Epithelial cell of esophagus (primary cell): Measurements from ENCODE around the gene DUSP19.
"Not testable (repeated sequence)": the region's sequence is repeated elsewhere in the genome, so short reads cannot be mapped to it uniquely, and the experiment has no call there.

ENCODE experiments used
- DNase-seq: peaks from one replicate; pipeline ENCODE4 v3.0.0; 2010; ENCODE audit warnings: low read depth
- H3K4me3 ChIP-seq: 2 replicates; pipeline ENCODE4 v1.5.1; 2011; ENCODE audit warnings: mild to moderate bottlenecking, low read length, control low read depth
- TF ChIP-seq, protein P1 (sequence below): IDR thresholded peaks from 2 replicates; pipeline ENCODE4 v1.5.1; 2011; ENCODE audit warnings: low read depth, mild to moderate bottlenecking, low read length, control low read depth, inconsistent platforms; ENCODE audit not compliant: insufficient read depth; ENCODE audit errors: missing control alignments

The DUSP19 gene

DNA sequence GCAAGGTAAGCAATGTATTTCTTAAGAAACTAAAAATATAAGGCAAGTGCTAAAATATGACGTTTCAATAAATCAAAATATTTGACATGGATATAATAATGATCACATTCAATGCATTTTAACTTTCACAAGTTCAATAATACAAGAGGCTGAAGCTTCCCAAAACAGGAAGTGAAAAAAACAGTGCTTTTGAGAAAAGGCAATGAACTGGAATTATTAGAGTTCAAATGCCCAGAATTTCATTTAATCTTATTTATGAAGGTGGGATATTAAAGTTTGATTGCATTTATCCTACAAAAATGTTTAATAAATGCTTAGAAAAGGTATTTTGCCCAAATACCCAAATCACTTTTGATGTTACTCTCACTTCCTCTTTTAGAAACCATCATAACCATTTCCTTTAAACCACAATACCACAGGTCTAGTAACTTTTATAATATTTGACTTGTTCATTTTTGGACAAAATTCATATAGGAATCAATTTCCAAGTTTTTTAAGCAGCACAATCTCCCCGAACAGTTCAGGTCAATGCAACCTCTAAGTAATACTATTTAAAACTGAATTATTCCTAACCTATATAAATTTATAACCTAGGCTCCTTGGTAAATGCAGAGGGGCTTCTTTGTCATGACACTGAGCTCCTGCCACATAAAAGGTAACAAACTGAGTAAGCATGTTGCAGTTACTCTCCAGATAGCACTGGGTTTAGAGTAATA is 42.4 kb upstream of the DUSP19 start:
- no peak for DNase-seq
- H3K4me3 ChIP-seq, result peak overlapping the region; percentile 96
- TF ChIP-seq, protein P1, sequence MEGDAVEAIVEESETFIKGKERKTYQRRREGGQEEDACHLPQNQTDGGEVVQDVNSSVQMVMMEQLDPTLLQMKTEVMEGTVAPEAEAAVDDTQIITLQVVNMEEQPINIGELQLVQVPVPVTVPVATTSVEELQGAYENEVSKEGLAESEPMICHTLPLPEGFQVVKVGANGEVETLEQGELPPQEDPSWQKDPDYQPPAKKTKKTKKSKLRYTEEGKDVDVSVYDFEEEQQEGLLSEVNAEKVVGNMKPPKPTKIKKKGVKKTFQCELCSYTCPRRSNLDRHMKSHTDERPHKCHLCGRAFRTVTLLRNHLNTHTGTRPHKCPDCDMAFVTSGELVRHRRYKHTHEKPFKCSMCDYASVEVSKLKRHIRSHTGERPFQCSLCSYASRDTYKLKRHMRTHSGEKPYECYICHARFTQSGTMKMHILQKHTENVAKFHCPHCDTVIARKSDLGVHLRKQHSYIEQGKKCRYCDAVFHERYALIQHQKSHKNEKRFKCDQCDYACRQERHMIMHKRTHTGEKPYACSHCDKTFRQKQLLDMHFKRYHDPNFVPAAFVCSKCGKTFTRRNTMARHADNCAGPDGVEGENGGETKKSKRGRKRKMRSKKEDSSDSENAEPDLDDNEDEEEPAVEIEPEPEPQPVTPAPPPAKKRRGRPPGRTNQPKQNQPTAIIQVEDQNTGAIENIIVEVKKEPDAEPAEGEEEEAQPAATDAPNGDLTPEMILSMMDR, result no peak

DNA sequence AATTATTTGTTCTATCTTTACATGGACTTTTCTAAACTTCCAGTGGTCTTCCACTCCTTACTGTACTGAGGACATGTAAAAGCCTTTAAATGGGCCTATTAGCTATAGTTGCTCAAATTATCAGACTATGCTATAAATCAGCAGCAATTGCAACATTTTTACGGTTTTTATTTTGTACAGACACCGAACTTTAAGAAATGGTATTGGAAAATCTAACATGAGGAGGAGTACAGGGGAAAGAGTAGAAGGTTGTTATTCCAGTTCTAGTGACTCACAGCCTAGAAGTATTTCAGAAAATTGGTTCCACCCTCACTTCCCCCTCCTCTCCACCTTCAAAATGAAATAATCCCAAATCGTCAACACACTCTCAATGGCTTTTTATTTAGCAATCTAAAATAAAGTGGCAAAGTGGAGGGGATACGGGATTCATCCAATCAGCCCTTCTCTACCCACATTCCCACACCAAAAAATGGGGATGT is 41.4 kb upstream of the DUSP19 start:
- TF ChIP-seq, protein P1, result no peak
- peak; percentile 79 for DNase-seq
- H3K4me3 ChIP-seq, result peak overlapping the region; percentile 96

DNA sequence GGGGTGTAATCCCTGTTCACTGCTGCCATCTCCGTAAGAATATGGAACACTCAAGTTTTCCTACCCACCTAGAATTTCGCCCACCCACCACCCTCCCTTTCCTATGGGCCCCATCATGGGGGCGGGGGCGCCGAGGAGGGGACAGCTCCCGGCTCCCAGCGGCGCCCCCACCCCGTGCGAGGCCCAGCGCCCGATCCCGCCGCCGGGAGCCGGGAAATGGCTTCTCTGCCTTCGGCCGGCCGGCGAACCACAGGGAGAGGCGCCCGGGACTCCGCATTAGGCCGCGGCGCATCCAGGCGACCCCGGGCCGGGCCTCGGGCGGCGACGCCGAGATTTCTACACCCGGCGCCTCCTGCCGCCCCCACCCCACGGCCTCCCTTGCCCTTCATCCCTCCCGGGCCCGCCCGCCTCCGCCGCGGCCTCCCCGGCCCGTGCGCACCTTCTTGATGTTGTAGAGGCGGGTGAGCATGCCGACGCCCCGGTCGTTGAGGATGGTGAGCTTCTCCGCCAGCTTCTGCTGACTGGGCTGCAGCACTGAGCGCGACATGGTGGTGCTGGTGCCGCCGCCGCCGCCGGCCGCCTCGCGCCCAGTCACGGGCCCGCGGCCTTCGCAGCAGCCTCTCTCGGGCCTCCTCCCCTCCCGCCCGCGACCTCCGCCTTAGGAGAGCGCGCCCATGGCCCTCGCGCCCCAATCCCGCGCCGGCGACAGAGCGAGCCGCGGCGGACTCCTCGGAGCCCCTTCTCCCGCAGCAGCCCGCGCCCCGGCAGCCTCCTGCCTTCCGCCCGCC is 40.8 kb upstream of the DUSP19 start:
- peak; percentile 30 for DNase-seq
- TF ChIP-seq, protein P1, result no peak
- peak overlapping the region; percentile 96 for H3K4me3 ChIP-seq

DNA sequence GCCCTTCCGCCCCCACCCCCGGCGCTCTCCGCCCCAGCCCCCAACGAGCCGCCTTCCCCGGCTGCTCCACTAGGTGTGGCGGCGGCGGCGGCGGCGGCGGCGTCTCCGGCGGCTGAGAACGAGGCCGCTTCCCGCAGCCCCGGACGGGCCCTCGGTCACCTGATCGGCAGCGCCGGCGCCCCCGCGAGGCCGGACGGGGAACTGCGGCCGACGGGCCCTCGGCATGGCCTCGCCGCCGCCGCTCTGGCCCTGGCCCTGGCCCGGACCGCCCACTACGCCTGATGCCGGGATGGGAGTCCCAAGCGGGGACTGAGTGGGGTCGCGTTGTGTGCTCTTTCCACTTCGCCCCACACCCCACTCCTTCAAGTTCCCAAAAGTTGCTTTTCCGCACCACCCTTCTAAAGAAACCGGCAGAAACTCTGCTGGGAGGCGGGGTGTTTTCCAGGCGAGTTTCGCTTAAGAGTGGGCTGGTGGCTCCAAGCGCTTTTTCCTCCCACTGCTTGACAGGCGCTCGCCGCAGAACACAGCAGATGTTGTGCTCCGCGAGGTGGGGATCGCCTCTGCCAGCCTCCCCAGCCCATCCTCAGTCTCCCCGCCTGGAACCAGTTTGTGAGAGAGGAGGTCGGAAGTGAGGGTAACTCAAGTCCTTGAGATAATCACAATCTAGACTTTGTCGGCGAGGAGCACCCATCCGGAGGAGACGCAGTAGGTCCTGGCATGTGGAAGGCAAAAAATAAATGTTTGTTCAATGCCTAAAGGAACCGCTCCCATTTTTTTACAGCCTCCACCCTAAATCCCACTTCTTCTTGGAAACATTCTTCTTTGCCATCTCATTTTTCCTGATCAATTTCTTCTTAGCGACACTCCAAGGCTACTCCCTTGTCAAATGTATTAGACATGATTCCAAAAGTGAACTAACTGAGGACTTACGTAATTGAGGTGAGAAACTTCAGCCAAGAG is 39.9 kb upstream of the DUSP19 start, which contains the start of gene NCKAP1:
Gene NCKAP1, minus strand, starts transcription at position 117 of the 960 bp plus-strand sequence. CDS start 358 bp downstream, outside the sequence.
- TF ChIP-seq, protein P1, result peak; percentile 34

DNA sequence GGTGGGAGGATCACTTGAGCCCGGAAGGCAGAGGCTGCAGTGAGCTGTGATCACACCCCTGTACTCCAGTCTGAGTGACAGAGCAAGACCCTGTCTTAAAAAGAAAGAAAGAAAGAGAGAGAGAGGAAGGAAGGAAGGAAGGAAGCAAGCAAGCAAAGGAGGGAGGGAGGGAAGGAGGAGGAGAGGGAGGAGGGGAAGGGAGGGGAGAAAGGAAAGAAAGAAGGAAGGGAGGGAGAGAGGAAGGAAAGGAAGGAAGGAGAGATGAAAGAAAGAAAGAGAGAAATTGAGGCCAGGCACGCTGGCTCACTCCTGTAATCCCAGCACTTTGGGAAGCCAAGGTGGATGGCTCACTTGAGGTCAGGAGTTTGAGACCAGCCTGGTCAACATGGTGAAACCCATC is 37.9 kb upstream of the DUSP19 start:
- no peak for DNase-seq
- no peak overlapping the region for H3K4me3 ChIP-seq
- TF ChIP-seq, protein P1, result no peak

More for the DNA sequence above, 39.9 kb upstream of the DUSP19 start, which contains the start of gene NCKAP1:
- peak; percentile 90 for DNase-seq
- H3K4me3 ChIP-seq, result peak within 1 kb of the TSS; percentile 96

DNA sequence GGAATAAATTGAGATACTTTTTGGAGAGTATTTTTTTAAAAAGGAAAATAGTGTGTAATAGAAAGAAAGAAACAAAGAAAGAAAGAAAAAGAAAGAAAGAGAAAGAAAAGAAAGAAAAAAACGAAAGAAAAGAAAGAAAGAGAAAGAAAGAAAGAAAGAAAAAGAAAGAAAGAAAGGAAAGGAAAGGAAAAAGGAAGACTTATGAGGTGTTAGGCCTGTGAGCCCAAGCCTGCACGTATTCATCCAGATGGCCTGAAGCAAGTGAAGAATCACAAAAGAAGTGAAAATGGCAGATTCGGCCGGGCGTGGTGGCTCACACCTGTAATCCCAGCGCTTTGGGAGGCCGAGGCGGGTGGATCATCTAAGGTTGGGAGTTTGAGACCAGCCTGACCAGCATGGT is 35.0 kb upstream of the DUSP19 start:
- H3K4me3 ChIP-seq, DNase-seq: not testable (repeated sequence)

DNA sequence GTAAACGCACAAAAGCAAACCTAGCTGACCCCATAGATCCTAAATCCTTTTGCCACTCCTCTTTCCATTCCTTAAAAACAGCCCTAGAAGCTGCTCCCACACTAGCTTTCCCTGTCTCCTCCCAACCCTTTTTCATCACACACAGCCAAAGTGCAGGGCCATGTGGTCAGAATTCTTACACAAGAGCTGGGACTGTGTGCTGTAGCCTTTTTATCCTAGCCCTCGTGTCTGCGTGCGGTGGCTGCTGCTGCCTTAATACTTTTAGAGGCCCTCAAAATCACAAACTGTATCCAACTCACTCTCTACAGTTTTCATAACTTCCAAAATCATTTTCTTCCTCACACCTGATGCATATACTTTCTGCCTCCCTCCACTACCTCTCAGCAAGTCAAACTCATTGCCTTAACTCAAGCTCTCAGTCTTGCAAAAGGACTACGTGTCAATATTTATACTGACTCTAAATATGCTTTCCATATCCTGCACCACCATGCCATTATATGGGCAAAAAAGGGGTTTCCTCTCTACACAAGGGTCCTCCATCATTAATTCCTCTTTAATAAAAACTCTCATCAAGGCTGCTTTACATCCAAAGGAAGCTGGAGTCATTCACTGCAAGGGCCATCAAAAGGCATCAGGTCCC is 30.9 kb upstream of the DUSP19 start:
- not testable (repeated sequence) for H3K4me3 ChIP-seq, DNase-seq
